ENCODE measurements around the gene HEATR3.

The HEATR3 gene

GRCh38 chr16:50144211-50144610 is 78.4 kb downstream of the HEATR3 start:
- TF ChIP-seq, protein P1, sequence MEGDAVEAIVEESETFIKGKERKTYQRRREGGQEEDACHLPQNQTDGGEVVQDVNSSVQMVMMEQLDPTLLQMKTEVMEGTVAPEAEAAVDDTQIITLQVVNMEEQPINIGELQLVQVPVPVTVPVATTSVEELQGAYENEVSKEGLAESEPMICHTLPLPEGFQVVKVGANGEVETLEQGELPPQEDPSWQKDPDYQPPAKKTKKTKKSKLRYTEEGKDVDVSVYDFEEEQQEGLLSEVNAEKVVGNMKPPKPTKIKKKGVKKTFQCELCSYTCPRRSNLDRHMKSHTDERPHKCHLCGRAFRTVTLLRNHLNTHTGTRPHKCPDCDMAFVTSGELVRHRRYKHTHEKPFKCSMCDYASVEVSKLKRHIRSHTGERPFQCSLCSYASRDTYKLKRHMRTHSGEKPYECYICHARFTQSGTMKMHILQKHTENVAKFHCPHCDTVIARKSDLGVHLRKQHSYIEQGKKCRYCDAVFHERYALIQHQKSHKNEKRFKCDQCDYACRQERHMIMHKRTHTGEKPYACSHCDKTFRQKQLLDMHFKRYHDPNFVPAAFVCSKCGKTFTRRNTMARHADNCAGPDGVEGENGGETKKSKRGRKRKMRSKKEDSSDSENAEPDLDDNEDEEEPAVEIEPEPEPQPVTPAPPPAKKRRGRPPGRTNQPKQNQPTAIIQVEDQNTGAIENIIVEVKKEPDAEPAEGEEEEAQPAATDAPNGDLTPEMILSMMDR (IDR thresholded peaks at IDR 0.05; ENCODE audit: unreplicated experiment in 3 of 3), result no peak
- Mint-ChIP-seq H3K36me3 (ENCODE audit: low read depth) (no peaks in the 10 kb centered on the region), H3K4me1 (peaks cover 6% of the 10 kb centered on the region), H3K4me3 (no peak overlapping the region), H3K9me3 (no peaks in the 10 kb centered on the region), H3K27me3 (ENCODE audit: low read depth) (no peaks in the 10 kb centered on the region), H3K27ac (no peak overlapping the region)

- Mint-ChIP-seq H3K27me3 (ENCODE audit: low read depth) (peaks cover 3% of the 10 kb centered on the region), H3K4me1 (peaks cover 7% of the 10 kb centered on the region), H3K36me3 (ENCODE audit: low read depth) (no peaks in the 10 kb centered on the region), H3K27ac (peak overlapping the region; percentile 89 to 93 (median 89)), H3K4me3 (no peak overlapping the region), H3K9me3 (no peaks in the 10 kb centered on the region)
- TF ChIP-seq, protein P1 (IDR thresholded peaks at IDR 0.05; ENCODE audit: unreplicated experiment in 3 of 3), result no peak
These were observed 81.0 kb downstream of the HEATR3 start for GRCh38 chr16:50146479-50147435.

GRCh38 chr16:50151322-50151721 is 85.6 kb downstream of the HEATR3 start:
- peak overlapping the region in 1 of 3 experiments; percentile 95 for H3K27ac Mint-ChIP-seq
- H3K36me3 Mint-ChIP-seq (ENCODE audit: low read depth), result no peaks in the 10 kb centered on the region
- H3K27me3 Mint-ChIP-seq (ENCODE audit: low read depth), result peaks cover 3% of the 10 kb centered on the region
- H3K4me3 Mint-ChIP-seq, result peak overlapping the region; percentile 93 to 95 (median 95)
- TF ChIP-seq, protein P1 (IDR thresholded peaks at IDR 0.05; ENCODE audit: unreplicated experiment in 3 of 3), result no peak
- peaks cover 28% of the 10 kb centered on the region for H3K4me1 Mint-ChIP-seq
- no peaks in the 10 kb centered on the region for H3K9me3 Mint-ChIP-seq

- H3K9me3 Mint-ChIP-seq, result no peaks in the 10 kb centered on the region
- H3K4me1 Mint-ChIP-seq, result peaks cover 29% of the 10 kb centered on the region
- no peaks in the 10 kb centered on the region for H3K36me3 Mint-ChIP-seq (ENCODE audit: low read depth)
- peak overlapping the region; percentile 95 to 98 (median 96) for H3K27ac Mint-ChIP-seq
- peak overlapping the region; percentile 93 to 95 (median 95) for H3K4me3 Mint-ChIP-seq
- H3K27me3 Mint-ChIP-seq (ENCODE audit: low read depth), result peaks cover 3% of the 10 kb centered on the region
- TF ChIP-seq, protein P1 (IDR thresholded peaks at IDR 0.05; ENCODE audit: unreplicated experiment in 3 of 3), result no peak
These were observed 86.0 kb downstream of the HEATR3 start for GRCh38 chr16:50151756-50152155.

DNA sequence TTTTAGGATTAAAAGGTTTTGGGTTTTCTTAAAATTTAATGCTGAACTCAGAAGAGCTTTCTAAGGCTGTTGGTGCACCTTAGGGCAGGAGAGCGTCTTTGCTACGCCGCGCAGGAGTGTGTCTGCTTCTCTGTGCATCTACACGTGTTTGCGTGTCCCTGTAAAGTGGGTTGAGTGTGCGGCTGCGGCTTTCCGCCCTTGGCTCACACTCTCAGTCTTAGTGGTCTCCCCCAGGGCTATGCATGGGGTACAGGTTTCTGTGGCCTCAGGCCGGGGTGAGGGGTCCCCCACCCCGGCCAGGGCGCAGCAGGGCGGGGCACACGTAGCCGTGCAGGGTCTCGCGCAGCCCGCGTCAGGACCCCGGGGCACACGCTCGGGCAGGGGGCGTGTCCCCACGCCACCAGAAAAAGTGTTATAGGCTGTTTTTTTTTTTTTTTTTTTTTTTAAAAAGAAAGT is 86.6 kb downstream of the HEATR3 start:
- peak overlapping the region; percentile 93 to 95 (median 95) for H3K4me3 Mint-ChIP-seq
- H3K4me1 Mint-ChIP-seq, result peaks cover 33% of the 10 kb centered on the region
- peak overlapping the region; percentile 95 to 98 (median 96) for H3K27ac Mint-ChIP-seq
- peaks cover 3% of the 10 kb centered on the region for H3K27me3 Mint-ChIP-seq (ENCODE audit: low read depth)
- peaks cover 3% of the 10 kb centered on the region for H3K36me3 Mint-ChIP-seq (ENCODE audit: low read depth)
- no peaks in the 10 kb centered on the region for H3K9me3 Mint-ChIP-seq
- TF ChIP-seq, protein P1 (IDR thresholded peaks at IDR 0.05; ENCODE audit: unreplicated experiment in 3 of 3), result no peak
